Astrocyte of the hippocampus (primary cell): ENCODE measurements around the gene PPIL1.
"Not testable (repeated sequence)": the region's sequence is repeated elsewhere in the genome, so short reads cannot be mapped to it uniquely, and the experiment has no call there.

Experiments used
- DNase-seq: peaks from one replicate; pipeline ENCODE4 v3.0.0; 2011; ENCODE audit warnings: low read depth, low spot score

The PPIL1 gene

GRCh38 chr6:36874443-36875249 lies at the start of gene PPIL1:
PPIL1 (minus strand) TSS chr6:36874803; CDS start chr6:36874772, 31 bp downstream.
- DNase-seq: peak; percentile 94

GRCh38 chr6:36924131-36924530 lies 49.5 kb upstream of the PPIL1 start:
- DNase-seq: no peak

GRCh38 chr6:36920546-36920945 lies 45.9 kb upstream of the PPIL1 start:
- DNase-seq: no peak

GRCh38 chr6:36920049-36920448 lies 45.4 kb upstream of the PPIL1 start:
- DNase-seq: no peak

- peak; percentile 40 for DNase-seq
Observed at GRCh38 chr6:36917541-36918193, 43.1 kb upstream of the PPIL1 start.

- no peak for DNase-seq
Observed at GRCh38 chr6:36916126-36916525, 41.5 kb upstream of the PPIL1 start.

- no peak for DNase-seq
Observed at GRCh38 chr6:36915599-36915998, 41.0 kb upstream of the PPIL1 start.

GRCh38 chr6:36914227-36914794 lies 39.7 kb upstream of the PPIL1 start:
- peak; percentile 63 for DNase-seq

- no peak for DNase-seq
Observed at GRCh38 chr6:36913082-36913481, 38.5 kb upstream of the PPIL1 start.

- DNase-seq: peak; percentile 84
Observed at GRCh38 chr6:36912586-36912985, 38.0 kb upstream of the PPIL1 start.

GRCh38 chr6:36912030-36912454 lies 37.4 kb upstream of the PPIL1 start:
- no peak for DNase-seq

- no peak for DNase-seq
Observed at GRCh38 chr6:36908747-36909146, 34.1 kb upstream of the PPIL1 start.

GRCh38 chr6:36907781-36908180 lies 33.2 kb upstream of the PPIL1 start:
- peak; percentile 84 for DNase-seq

- DNase-seq: peak; percentile 51
Observed at GRCh38 chr6:36906539-36907325, 32.1 kb upstream of the PPIL1 start.

- no peak for DNase-seq
Observed at GRCh38 chr6:36904851-36905393, 30.3 kb upstream of the PPIL1 start.

GRCh38 chr6:36904114-36904513 lies 29.5 kb upstream of the PPIL1 start:
- no peak for DNase-seq

GRCh38 chr6:36897609-36898008 lies 23.0 kb upstream of the PPIL1 start:
- no peak for DNase-seq

GRCh38 chr6:36893976-36894932 lies 19.7 kb upstream of the PPIL1 start:
- no peak for DNase-seq

GRCh38 chr6:36891153-36891552 lies 16.6 kb upstream of the PPIL1 start:
- DNase-seq: not testable (repeated sequence)

- no peak for DNase-seq
Observed at GRCh38 chr6:36890112-36890663, 15.6 kb upstream of the PPIL1 start.
